Keratinocyte (primary cell): ENCODE results near the gene DOCK3. TPM values are rescaled to one million over a fixed set of nuclear protein-coding genes. Genes with fewer than 3 reads are reported as not detected.

Experiments used
- DNase-seq: peaks from one replicate; pipeline ENCODE4 v3.0.0-alpha.2; 2011; ENCODE audit warnings: low read depth, missing footprints, low spot score
- FAIRE-seq: peaks from 2 replicates; lab custom pipeline; 2011; peaks lifted over from hg19 to GRCh38; lab: Jason Lieb, UNC
- H2AFZ ChIP-seq: 2 replicates; pipeline ENCODE4 v1.6.0; 2012; ENCODE audit warnings: low read length, control low read depth, inconsistent platforms; ENCODE audit not compliant: control insufficient read depth
- H3K27ac ChIP-seq: 2 replicates; pipeline ENCODE4 v1.5.1; 2011; ENCODE audit warnings: low read length; ENCODE audit not compliant: control insufficient read depth, insufficient read depth
- H3K27me3 ChIP-seq: 3 replicates; pipeline ENCODE4 v1.6.0; 2011; ENCODE audit warnings: low read length; ENCODE audit not compliant: control insufficient read depth, insufficient read depth; ENCODE audit errors: extremely low read depth
- H3K36me3 ChIP-seq, 2 experiments: 2 replicates in 1 of 2; 3 replicates in 1 of 2; pipeline ENCODE4 v1.5.1; 2011; ENCODE audit warnings: low read length in 2 of 2, mild to moderate bottlenecking in 1 of 2; ENCODE audit not compliant: control insufficient read depth in 2 of 2, insufficient read depth in 2 of 2; ENCODE audit errors: extremely low read depth in 1 of 2
- H3K4me1 ChIP-seq: 3 replicates; pipeline ENCODE4 v1.5.1; 2011; ENCODE audit warnings: low read length; ENCODE audit not compliant: control insufficient read depth, insufficient read depth; ENCODE audit errors: extremely low read depth
- H3K4me2 ChIP-seq: 3 replicates; pipeline ENCODE4 v1.6.0; 2011; ENCODE audit warnings: low read depth, low read length; ENCODE audit not compliant: control insufficient read depth, insufficient read depth; ENCODE audit errors: extremely low read depth
- H3K4me3 ChIP-seq, 3 experiments: fragments of 200-600 bp in 1 of 3; sonication (generic) in 1 of 3; 2 replicates in 2 of 3; 3 replicates in 1 of 3; pipeline ENCODE4 v1.5.1; 2011 to 2016; ENCODE audit warnings: low read length in 3 of 3, mild to moderate bottlenecking in 3 of 3, control low read depth in 2 of 3, inconsistent platforms in 1 of 3, low read depth in 1 of 3, mixed read lengths in 1 of 3, mixed run types in 1 of 3, moderate library complexity in 1 of 3; ENCODE audit not compliant: control insufficient read depth in 2 of 3, insufficient read depth in 2 of 3; ENCODE audit errors: extremely low read depth in 1 of 3
- H3K79me2 ChIP-seq: 2 replicates; pipeline ENCODE4 v1.6.0; 2012; ENCODE audit warnings: low read length; ENCODE audit not compliant: control insufficient read depth, insufficient read depth
- H3K9ac ChIP-seq: 3 replicates; pipeline ENCODE4 v1.6.0; 2011; ENCODE audit warnings: low read length; ENCODE audit not compliant: control insufficient read depth, insufficient read depth; ENCODE audit errors: extremely low read depth
- H3K9me1 ChIP-seq: 3 replicates; pipeline ENCODE4 v1.6.0; 2011; ENCODE audit warnings: low read length; ENCODE audit not compliant: control insufficient read depth, insufficient read depth; ENCODE audit errors: extremely low read depth
- H3K9me3 ChIP-seq: 2 replicates; pipeline ENCODE4 v1.5.1; 2012; ENCODE audit warnings: low read depth, low read length; ENCODE audit not compliant: control insufficient read depth
- H4K20me1 ChIP-seq: 3 replicates; pipeline ENCODE4 v1.6.0; 2011; ENCODE audit warnings: low read length; ENCODE audit not compliant: control insufficient read depth, insufficient read depth; ENCODE audit errors: extremely low read depth
- EZH2 ChIP-seq: IDR thresholded peaks from one replicate; pipeline ENCODE4 v1.6.1; 2012; ENCODE audit warnings: inconsistent platforms, mild to moderate bottlenecking, low read length, moderate library complexity
- dilution Hi-C: fragments of 300-500 bp; cut with MboI; formaldehyde crosslinking; loops from one replicate; pipeline ENCODE4 v1.7.0; 2020; ENCODE audit warnings: low sequenced_read_pairs; ENCODE audit not compliant: extremely low pct_ligation_motif_present
- polyA plus RNA-seq, 5 experiments: library from polyadenylated mRNA; depleted of rRNA in 3 of 5; stranded (reverse) in 3 of 5; stranded (forward) in 1 of 5; unstranded in 1 of 5; fragments of >200 nt; gene quantifications; 1 replicate in 1 of 5; 2 replicates in 3 of 5; 3 replicates in 1 of 5; pipeline versions ENCODE4 v1.2.1 to v1.2.3, GENCODE V29; 2011 to 2012; ENCODE audit warnings: missing spikeins in 2 of 5, low read depth in 1 of 5, low replicate concordance in 1 of 5
- TF ChIP-seq, protein P1 (sequence below), 3 experiments: IDR thresholded peaks in 1 of 3; conservative IDR thresholded peaks in 1 of 3; optimal IDR thresholded peaks in 1 of 3; 2 replicates in 2 of 3; 3 replicates in 1 of 3; pipeline versions ENCODE3 to v1.5.1; 2011; ENCODE audit warnings: low read length in 3 of 3, mild to moderate bottlenecking in 3 of 3, moderate library complexity in 2 of 3, control low read depth in 1 of 3, inconsistent platforms in 1 of 3; ENCODE audit not compliant: insufficient read depth in 2 of 3; ENCODE audit errors: extremely low read depth in 1 of 3

Gene DOCK3
- polyA plus RNA-seq, 1 donor (not counting 4 experiments of a cell fraction or from before 2014, with no cell fraction given) = 0.10 TPM

DNA sequence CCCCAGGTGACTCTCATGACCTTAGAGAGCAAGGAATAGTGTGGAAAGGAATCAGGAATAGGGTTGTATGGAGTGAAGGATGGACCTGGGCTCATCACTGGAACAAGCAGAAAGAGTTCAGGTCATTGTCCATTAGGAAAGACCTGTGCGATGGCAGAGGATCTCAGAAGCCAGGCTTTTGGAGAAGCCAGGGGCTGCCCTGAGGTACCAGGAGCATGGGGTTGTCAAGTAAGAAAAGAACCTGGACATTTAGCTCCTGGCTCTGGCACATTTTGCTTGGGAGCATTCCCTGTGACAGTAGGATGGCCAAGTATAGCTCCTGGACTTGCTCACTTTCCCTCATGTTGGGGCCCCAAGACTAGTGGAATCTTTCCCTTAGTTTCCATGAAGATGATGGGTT, 657.4 kb downstream of the DOCK3 start:
- H3K4me1 ChIP-seq = no peaks in the 10 kb centered on the region
- no peak overlapping the region for H3K27ac ChIP-seq
- DNase-seq (no peak), FAIRE-seq (no peak)
- H3K9me1 ChIP-seq = no peaks in the 10 kb centered on the region
- H3K79me2 ChIP-seq = no peaks in the 10 kb centered on the region
- no peaks in the 10 kb centered on the region for H3K9me3 ChIP-seq
- H3K27me3 ChIP-seq = no peaks in the 10 kb centered on the region
- no peaks in the 10 kb centered on the region for H3K36me3 ChIP-seq
- TF ChIP-seq EZH2 = no peak
- TF ChIP-seq, protein P1, sequence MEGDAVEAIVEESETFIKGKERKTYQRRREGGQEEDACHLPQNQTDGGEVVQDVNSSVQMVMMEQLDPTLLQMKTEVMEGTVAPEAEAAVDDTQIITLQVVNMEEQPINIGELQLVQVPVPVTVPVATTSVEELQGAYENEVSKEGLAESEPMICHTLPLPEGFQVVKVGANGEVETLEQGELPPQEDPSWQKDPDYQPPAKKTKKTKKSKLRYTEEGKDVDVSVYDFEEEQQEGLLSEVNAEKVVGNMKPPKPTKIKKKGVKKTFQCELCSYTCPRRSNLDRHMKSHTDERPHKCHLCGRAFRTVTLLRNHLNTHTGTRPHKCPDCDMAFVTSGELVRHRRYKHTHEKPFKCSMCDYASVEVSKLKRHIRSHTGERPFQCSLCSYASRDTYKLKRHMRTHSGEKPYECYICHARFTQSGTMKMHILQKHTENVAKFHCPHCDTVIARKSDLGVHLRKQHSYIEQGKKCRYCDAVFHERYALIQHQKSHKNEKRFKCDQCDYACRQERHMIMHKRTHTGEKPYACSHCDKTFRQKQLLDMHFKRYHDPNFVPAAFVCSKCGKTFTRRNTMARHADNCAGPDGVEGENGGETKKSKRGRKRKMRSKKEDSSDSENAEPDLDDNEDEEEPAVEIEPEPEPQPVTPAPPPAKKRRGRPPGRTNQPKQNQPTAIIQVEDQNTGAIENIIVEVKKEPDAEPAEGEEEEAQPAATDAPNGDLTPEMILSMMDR (optimal IDR thresholded peaks at IDR 0.05 in 1 of 3, IDR thresholded peaks at IDR 0.05 in 1 of 3, conservative IDR thresholded peaks at IDR 0.05 in 1 of 3; ENCODE audit: extremely low read depth in 1 of 3, insufficient read depth in 2 of 3, low read length in 3 of 3) = no peak
- dilution Hi-C loops = no loop called here
- no peaks in the 10 kb centered on the region for H4K20me1 ChIP-seq
- no peak overlapping the region for H3K9ac ChIP-seq
- no peak overlapping the region for H3K4me3 ChIP-seq
- H2AFZ ChIP-seq = no peak overlapping the region
- H3K4me2 ChIP-seq = no peak overlapping the region

DNA sequence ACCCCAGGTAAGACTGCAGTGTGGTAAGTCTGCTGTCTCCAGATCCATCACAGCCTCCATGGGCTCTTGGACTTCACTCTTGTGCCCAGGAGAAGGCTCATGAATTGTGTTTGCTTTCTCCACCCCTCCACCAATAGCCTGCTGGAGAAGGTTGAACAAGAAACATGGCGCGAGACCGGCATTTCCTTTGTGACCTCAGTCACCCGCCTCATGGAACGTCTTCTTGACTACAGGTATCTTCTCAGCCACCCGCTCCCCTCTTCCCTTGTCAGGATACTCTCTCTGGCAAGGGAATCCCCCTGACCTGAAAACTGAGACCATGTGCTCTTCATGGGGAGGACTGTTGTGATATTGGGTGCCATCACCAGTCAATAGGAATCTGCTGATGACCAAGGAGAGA, 658.3 kb downstream of the DOCK3 start:
- no peaks in the 10 kb centered on the region for H3K27me3 ChIP-seq
- H2AFZ ChIP-seq = no peak overlapping the region
- H3K4me3 ChIP-seq = no peak overlapping the region
- no peak overlapping the region for H3K4me2 ChIP-seq
- no peaks in the 10 kb centered on the region for H3K9me1 ChIP-seq
- dilution Hi-C loops = no loop called here
- H3K4me1 ChIP-seq = no peaks in the 10 kb centered on the region
- H3K27ac ChIP-seq = no peak overlapping the region
- no peak for TF ChIP-seq EZH2
- TF ChIP-seq, protein P1 (optimal IDR thresholded peaks at IDR 0.05 in 1 of 3, IDR thresholded peaks at IDR 0.05 in 1 of 3, conservative IDR thresholded peaks at IDR 0.05 in 1 of 3; ENCODE audit: extremely low read depth in 1 of 3, insufficient read depth in 2 of 3, low read length in 3 of 3) = no peak
- no peaks in the 10 kb centered on the region for H4K20me1 ChIP-seq
- H3K9ac ChIP-seq = no peak overlapping the region
- H3K36me3 ChIP-seq = no peaks in the 10 kb centered on the region
- FAIRE-seq (no peak), DNase-seq (no peak)
- H3K9me3 ChIP-seq = no peaks in the 10 kb centered on the region
- H3K79me2 ChIP-seq = no peaks in the 10 kb centered on the region
